ENCODE measurements around the gene BBS9. TPM values are rescaled to one million over a fixed set of nuclear protein-coding genes. Genes with fewer than 3 reads are reported as not detected.

BBS9 gene
- total RNA-seq, 1 donor from 2014 or later: 76.1 TPM

DNA sequence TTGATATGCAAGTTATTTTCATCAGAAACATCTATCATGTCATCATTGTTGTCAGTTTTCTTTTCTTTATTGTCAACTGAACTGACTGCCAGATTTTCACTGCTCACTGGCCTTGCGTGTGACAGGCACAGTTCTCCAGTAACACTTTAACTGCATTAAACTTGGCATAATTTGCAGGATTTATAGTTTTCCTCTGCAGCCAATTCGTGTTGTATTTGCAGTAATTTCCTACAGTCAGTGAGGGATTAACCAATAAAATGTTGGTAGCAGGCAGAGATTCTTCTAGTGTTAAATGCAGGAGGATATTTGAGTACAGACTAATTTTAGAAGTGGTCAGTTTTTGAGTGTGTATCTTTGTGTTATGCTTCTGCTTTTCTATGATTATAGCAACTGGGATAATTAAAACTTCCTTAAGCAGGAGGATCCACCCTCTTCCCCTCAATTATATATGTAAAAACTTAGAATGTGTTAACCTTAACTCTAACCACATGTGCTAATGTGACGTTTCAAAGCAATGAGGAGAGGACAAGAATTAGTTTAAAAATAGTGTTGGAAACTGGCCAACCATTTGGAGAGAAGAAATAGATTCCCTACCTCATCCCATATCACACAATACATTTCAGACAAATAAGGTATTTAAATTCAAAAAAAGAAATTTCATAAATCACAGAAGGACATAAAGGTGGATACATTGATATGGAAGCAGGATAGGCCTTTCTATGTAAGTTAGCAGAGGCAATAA is 410.5 kb downstream of the BBS9 start:
- DNase-seq (ENCODE audit: low spot score): no peak

DNA sequence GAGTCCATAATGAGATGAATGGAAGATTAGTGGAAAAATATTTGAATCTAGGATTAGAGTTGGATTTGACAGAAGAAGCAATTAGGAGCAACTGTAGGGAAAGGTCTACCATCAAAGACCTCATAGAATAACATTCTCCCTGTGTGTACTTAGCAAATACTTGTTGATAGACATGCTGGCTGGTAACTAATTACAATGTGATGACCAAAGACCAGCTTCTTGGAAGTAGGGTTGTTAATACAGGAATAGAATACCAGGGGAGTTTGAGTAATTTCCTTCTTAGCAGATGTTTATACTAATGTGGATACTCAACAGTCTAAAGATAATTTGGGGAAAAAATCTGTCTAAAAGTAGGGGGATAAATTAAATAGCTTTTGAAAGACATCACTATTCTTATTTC is 418.5 kb downstream of the BBS9 start:
- no peak for DNase-seq (ENCODE audit: low spot score)

DNA sequence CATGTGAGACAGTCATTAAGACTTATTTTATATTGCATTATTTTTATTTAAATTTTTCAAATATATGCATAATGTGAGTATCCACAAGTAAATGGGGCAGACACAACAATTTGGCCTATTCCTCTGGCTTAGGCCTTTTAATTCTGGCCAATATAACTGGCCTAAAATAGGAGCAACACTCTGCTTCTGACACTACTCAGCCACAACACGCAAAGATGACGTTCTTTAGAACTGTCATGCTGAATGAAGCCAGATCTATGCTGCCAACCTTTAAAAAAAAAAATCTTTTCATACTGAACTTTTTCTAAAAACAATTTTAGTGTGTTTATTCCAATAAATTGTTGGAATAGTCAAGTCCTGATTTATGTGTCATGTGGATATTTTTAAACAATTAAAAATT is 421.0 kb downstream of the BBS9 start:
- no peak for DNase-seq (ENCODE audit: low spot score)

DNA sequence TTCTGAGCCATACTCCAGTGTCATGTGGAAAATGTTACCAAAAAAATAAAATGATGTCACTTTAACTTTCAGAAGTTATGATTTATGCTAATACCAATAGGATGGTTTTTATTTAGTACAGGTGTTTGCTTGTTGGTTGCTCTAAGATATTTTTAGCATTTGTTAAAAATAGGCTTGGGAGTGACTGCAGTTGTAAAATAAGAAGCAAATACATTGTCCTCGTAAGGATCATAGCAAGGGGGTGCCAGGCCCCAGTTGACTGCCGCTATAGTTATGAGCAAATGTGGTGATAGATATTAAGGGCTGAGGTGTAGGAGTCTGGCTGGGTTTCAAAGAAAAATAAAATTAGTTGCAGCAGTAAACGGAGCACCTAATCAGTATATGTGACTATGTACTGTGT is 421.6 kb downstream of the BBS9 start:
- no peak for DNase-seq (ENCODE audit: low spot score)

DNA sequence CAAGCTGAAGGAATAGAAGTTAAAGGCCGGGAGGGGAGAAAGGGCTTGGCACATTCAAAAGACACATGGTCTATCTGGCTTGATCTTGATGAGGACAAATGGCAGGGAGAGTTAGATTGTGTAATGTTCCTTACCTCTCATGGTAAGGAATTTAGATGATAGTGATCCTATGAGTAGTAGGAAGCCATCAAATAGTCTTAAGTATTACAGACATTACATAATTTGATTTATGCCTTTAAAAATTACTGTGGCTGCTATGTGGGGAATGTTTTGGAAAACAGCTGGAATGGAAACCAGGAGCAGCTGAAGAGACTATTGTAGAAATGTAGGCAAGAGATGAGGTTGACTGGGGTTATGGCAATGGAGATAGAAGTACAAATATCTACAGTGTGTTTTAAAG is 424.7 kb downstream of the BBS9 start:
- no peak for DNase-seq (ENCODE audit: low spot score)

DNA sequence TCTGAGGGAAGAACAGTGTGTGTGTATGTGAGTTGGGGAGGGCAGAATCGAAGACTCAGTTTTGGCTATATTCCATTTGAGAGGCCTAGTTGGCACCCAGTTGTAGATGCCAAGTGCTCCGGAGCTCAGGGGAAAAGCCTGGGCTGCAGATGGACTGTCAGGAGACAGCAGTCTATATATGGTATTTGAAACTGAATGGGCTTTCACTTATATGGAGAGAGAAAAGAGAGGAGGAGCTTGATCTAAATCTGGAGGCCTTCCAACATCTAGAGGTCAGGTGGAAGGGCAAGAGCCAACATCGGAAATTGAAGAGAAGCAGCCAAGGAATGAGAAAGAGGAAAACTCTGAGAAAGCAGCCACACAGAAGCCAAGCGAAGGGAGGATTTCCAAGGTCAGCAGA is 425.2 kb downstream of the BBS9 start:
- no peak for DNase-seq (ENCODE audit: low spot score)

DNA sequence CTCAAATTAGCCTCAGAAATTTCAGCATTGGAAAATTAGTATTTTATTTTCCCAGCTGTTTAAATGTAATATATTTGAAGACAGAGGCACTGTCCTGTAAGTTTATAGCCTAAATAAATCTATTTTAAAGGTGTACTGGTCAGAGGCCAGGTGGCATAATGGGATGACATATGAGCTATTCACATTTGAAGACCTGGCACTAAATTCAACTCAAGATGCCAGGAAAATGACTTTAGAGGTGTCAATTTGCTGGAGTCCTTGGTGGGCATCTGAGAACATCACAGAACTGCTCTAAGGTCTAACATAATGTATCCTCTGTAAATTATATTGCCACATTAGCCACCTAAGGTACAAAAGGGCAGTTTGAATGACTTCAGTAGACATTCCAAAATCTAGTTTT is 427.1 kb downstream of the BBS9 start:
- no peak for DNase-seq (ENCODE audit: low spot score)

DNA sequence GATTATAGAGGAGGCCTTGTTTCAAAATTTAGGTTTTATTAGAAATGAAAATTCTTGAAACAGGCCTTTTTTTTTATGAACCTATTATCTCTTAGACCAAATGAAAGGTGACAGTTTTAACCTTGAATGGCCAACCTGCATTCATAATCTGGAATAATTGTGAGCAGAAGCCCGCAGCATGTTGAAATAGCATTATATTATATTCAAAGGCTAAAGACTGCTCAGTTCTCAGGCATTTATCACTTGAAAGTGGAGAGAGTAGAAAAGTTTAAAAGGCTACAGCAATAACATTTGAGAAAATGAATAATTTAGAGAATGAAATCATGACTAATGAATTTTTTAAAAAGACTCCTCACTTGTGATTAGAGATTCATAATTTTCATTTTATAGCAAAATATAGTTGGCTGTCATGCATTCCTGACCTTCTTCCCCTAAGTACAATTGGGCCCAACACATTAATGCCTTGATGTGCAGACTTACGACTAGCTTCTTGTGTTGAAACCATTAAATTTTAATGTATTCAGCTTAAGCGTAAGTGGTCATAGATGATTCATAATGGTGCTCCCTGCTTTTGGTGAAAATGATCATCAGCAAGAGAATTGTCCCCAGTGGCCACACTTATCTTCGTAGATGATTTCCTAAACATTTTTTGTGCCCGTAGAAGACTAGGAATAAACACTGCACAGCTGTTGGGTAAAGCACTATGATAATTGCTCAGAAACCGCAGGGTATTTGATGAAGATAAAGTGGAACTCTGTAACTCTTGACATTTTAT is 429.4 kb downstream of the BBS9 start:
- DNase-seq (ENCODE audit: low spot score): no peak

DNA sequence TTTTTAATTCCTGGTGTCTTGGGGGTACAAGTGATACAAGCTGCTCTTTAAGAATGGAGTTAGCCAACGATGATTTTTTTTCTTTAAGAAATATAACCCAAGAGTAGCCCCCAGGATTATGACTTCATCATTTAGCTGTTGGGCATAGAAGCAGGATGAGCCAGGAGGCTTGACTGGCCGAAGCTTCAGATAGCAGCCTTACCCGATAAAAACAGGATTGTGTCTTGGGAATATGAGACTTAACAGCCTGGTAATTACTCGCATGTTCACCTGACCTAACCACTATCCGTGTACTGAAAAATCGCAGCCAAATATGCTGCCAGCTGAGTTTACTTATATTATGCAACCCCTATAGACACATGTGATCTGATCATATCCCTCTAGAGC is 430.0 kb downstream of the BBS9 start:
- DNase-seq (ENCODE audit: low spot score): no peak

DNA sequence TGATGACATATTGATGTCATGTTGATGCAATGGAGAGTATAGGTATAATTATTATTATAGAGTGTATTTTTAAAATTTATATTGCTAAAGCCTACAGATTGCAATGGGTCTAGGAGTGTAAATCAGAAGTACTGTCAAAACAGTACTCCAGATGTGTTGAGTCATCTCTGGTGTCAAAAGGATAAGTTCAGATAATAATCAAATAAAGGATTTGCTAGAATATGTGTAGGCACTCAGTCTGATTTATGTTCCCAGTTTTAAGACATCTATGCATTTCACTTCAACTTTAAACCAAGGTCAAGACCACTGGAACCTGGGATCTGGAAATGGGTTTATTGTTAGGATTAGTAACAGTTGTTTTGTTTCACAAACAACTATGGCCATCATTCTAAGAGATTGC is 433.6 kb downstream of the BBS9 start:
- DNase-seq (ENCODE audit: low spot score): peak; percentile 80

DNA sequence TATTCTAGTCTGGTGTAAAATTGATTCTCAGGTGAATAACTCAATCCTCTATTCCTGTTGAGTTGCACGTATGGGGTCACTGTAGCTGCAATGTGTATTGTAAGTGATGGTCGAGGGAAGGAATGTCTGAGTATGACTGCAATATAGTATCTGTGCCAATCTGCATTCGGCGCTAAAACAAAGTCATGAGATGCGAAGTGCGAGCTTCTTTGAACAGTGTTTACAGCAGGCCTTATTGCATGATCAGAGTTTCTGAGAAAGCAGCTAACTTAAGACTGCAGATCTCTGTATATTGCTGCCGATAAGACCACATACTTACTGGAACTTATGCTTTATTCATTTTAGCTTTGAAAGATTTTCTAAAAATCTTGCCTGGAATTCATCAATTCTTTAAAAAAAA is 434.3 kb downstream of the BBS9 start:
- peak; percentile 96 for DNase-seq (ENCODE audit: low spot score)

DNA sequence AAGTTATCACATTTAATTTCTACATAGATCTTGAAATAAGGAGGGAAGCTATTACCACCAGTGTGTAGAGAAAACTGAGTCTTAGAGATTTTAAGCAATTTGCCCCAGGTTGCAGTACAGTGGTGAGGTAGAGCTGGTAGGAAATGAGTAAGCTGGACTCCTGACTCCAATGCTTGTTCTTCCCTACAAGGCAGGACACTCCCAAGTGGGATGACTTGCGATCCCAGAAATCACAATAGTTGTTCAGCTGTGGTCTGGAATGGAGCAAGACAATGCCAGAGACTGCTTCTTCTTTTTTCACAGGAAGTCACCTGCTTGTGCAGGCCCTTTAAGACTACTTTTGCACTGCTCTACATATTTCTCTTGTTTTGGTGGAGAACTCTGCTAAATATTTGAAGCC is 448.8 kb downstream of the BBS9 start:
- no peak for DNase-seq (ENCODE audit: low spot score)

DNA sequence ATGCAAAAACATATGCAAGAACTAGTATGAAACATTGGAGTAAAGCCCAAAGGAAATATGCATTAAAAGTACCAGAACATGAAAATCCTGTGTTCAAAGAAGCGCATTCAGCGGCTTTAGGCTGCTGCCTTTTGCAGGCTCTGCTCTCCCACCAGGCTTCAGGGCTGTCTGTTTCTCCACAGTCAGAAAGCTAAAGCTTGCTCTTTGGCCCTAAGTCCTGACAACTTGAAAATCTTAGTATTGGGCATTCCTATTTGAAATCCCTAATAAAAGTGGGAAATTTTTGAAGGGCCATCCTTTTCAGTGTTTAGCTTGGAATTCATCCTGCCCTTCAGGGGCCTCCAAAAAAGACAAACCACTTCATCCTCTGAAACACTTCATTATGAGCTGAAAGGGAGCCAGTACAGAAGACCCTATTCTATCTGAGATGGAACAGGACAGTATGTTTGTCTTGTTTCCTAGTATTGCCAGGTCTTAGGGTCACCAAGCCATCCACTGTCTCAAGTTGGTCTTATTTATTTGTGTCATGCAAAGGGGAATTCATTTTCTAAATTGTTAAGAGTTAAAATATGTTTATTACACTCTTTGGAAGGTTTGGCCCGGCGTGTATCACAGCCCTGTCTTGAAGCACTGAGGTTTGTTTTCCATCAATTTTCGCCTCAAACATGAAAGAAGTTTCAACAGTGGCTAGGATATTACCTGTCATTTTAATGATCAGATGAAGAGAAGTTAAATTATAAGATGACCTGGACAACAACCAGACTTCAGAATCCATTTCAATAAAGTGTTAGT is 449.7 kb downstream of the BBS9 start:
- peak; percentile 90 for DNase-seq (ENCODE audit: low spot score)

DNA sequence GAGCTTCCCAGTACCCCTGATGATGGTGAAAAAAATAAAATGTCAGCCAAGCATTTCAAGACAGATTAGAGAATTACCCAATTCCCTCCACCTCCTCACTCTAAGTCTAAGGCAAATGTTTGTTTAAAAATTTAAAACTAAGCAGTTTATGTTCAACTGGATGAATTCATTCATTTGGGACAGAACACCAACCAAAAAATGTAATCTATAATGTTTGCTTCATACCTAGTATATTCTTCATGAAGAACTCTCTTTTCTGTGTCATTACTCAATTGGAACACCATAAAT is 450.3 kb downstream of the BBS9 start:
- DNase-seq (ENCODE audit: low spot score): no peak

DNA sequence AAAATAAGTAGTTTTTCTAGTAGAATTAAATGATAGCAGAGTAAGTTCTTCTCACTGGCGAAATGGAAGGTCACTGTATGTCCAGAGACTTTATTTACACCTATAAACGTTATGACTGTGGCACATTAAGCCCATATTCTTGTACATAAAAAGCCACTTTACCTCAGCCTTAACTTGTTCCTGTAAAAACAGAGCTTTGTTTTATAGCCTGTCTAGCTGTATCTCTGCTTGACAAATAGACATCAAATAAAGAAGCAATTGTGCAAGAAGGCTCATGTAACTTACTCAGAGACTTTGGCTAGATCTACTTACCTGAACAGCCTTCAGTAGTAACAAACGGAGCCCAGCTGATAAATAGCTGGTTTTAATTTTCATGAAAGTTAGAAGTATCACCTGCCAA is 451.9 kb downstream of the BBS9 start:
- DNase-seq (ENCODE audit: low spot score): no peak

DNA sequence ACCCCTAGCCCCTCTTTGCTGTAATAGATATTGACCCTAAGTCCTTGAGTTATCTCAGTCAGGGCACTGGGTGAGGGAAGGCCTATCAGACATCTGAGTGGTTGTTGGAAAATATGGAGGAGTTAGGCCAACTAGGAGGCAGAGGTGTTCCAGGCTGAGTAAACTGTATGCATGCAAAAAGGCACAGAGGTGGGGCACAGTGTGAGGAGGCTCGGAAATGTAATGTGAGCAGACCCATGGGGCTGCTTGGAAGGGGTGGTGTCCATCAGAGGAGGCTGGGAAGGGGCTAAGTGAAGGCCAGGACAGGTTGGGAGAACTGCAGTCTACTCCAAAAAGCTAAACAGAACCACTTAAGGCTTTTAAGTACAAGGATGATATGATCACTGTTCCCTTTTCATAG is 452.7 kb downstream of the BBS9 start:
- DNase-seq (ENCODE audit: low spot score): no peak

DNA sequence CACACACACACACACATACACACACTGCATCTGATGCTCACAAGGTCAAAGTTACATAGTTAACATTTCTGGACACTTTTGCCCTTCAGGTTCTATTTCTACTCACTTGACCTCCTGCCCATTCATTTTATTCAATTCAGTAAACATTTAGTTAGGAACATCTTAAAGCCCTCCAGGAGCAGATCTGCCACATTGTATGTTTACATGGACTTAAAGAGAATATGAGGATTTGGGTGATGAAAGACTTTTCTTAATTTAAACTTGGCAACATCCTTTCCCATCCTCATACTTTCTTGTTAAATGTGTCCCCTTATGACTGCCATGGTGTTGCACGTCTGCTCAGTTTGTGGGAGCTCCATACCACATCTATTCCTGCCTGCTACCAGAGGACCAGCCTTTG is 453.2 kb downstream of the BBS9 start:
- DNase-seq (ENCODE audit: low spot score): no peak

DNA sequence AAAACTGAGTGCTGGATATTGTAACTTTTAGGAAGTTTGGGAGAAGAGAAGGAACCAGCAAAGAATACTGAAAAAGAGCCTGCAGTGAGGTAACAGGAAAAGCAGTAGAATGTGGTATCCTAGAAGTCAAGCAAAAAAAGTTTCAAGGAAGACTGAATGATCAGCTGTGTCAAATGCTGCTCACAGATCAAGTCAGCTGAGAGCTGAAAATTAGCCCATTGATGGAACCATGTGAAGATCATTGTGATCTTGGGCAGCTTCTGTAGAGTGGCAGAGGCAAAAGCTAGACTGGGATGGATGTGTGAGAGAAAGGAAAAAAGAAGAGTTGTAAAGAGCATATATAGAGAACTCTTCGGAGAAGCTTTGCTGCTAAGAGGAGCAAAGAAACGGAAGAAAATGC is 460.5 kb downstream of the BBS9 start:
- DNase-seq (ENCODE audit: low spot score): no peak

DNA sequence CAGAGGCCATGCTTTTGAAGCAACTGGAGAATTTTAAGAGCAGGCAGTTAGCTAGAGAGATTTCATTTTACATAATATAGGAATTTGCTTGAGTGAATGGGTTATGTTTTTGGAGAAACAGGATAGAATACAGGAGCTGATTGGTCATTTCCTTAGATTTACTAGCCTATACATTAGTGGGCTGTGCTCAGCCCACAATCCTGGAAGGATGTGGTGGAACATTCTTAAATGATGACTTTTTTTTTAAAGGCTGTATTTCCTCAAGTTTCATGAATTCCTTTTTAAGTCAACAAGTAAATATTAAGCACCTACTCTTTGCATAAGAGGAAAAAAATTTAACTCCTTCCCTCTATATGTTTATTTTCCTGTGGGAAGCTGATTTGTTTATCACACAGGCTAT is 461.6 kb downstream of the BBS9 start:
- DNase-seq (ENCODE audit: low spot score): no peak

DNA sequence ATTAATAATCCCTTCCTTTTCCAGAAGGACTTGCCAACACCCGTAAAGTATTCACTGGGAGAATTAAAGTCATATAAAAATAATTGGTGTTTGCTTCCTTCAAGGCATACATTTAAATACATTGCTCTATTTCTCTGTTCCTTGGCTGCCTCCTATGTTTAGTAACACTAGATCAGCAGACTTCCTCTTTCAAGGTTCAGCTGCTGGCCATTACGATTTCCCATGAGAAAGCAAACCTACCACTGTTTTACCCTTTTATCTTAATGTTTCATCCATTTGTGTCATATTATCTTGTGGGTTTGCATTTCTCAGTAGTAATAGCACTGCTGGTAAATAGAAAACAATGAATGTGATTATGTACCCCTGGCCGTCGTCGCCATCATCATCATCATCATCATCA is 462.1 kb downstream of the BBS9 start:
- no peak for DNase-seq (ENCODE audit: low spot score)

DNA sequence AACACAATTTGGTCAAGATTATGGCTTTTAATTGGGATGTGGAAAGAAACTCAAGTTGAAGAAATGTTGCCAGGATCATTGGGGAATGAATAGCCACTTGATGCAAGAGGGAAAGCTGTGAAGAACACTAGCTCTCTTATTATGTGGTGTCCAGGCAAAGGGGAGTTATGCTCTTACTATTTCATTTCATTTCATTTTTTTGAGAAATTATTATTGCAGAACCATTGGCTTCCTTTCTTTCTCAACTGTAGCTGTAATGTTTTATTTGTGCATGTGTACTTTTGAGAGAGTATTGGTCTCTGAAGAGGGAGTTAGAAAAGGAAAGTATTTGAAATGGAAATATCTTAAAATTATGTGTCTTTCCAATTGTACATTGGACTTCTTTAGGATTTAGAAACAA is 463.4 kb downstream of the BBS9 start:
- no peak for DNase-seq (ENCODE audit: low spot score)

DNA sequence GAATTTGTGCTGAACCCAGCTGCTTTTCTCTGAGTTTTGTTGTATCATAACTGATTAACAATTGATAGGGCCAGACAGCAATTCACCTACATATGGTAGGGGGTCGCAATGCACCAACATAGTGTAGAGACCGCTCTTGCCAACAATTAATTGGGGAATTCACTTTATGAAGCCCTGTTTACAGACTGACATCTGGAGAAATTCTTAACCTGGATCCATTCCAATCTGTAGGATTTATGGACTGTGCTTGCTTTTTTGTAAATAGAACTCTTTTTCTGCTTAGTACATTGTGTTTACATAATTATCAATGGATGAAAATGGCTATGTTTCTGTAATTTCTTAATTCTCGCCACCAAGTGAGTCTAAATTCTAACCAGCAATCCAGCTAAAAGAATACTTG is 464.2 kb downstream of the BBS9 start:
- DNase-seq (ENCODE audit: low spot score): no peak

DNA sequence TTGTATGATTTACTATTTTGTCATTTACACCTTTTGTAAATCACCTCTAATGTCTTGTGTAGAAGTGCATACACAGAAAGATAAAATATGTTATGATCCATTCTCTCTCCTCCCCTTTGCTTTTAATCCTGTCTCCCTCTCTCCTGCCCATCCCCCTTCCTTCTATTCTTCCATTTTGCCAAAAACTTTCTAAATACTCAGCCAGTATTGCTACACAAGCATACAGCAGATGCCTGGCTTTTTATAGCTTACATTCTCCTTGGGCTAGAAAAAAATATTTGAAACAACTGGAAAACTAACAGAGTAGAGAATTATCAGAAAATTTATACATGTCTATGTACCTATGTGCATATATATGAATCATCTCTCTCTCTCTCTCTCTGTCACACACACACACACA is 467.3 kb downstream of the BBS9 start:
- peak; percentile 50 for DNase-seq (ENCODE audit: low spot score)
